Stimulated activated CD8-positive, alpha-beta memory T cell treated with anti-CD3 and anti-CD28 coated beads, Interleukin-7, amount 100 ng/mL, for 24 hours (primary cell): ENCODE measurements around the gene GYS2.
"Not testable (repeated sequence)": the region's sequence is repeated elsewhere in the genome, so short reads cannot be mapped to it uniquely, and the experiment has no call there.

Source experiments
- DNase-seq: peaks from one replicate; pipeline ENCODE4 v3.0.0-alpha.2; 2020; ENCODE audit warnings: low read depth

Gene GYS2

GRCh38 chr12:21600196-21600595 is 4.5 kb downstream of the GYS2 start:
- no peak for DNase-seq

DNA sequence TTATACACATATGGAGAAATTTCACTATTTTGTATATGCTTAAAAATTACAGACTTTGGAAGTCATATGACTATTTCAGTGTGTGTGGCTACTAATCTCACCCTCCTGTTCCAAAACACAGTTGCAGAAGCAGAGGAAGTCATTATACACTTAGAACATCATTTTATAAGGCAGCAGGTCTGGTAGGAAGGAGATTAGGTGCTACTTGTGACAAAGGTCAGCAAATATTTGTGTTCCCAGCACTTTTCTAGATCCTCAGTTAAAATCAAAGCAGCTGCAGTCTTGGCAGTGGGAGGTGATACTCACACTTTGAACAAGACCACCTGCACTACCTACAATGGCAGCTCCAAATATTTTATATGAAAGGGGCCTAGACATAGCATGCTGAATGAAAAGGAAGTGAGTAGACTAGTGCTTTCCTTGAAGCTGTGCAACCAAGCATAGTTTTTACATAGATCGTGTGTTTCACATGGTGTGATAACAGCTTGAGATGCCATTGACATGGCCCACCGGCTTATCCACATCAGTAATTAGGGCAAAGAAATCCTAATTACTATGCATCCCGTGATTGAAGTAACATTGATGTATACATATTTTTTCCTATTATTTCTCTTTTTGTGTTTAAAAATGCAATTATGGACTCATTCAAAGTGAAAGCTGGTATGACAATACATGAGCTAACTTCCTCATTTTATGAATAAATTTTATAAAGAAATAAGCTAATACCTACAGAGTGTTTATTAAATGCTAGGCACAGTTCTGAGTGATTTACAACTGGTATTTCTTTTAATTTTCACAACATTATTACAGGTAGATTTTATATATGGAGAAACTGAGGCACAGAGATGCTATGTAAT is 5.3 kb downstream of the GYS2 start:
- DNase-seq, result no peak

- no peak for DNase-seq
Measured at GRCh38 chr12:21598651-21599050, 6.0 kb downstream of the GYS2 start.

DNA sequence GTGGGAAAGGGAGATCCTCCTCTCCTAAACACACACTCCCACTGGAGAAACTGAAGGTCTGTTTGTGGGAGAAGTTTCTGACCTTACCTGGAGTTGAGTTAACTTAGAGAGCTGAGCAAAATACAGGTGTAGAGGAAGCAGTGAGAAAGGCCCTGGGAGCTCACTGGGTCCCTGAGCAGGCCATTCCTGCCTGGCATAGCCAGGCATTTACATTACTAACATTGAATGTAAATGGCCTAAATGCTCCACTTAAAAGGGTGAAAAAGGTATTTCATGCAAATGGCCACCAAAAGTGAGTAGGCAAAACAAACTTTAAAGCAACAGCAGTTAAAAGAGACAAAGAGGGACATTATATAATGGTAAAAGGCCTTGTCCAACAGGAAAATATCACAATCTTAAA is 9.3 kb downstream of the GYS2 start:
- not testable (repeated sequence) for DNase-seq

DNA sequence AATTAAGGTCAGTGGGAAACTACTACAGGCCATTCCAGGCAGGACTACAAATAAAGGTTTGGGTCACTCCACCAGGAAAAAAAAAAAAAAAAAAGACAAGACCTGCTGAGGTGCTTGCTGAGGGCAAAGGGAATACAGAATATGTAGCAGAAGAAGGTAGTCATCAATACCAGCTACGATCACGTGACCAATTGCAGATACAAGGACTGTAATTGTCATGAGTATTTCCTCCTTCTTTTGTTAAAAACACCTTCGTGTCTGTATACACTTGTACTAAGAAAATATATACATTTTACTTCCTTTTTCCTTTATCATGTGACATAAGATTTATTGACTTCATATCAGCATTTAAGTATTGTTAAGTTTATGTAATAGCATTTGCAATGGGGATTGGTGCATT is 19.2 kb downstream of the GYS2 start:
- no peak for DNase-seq

DNA sequence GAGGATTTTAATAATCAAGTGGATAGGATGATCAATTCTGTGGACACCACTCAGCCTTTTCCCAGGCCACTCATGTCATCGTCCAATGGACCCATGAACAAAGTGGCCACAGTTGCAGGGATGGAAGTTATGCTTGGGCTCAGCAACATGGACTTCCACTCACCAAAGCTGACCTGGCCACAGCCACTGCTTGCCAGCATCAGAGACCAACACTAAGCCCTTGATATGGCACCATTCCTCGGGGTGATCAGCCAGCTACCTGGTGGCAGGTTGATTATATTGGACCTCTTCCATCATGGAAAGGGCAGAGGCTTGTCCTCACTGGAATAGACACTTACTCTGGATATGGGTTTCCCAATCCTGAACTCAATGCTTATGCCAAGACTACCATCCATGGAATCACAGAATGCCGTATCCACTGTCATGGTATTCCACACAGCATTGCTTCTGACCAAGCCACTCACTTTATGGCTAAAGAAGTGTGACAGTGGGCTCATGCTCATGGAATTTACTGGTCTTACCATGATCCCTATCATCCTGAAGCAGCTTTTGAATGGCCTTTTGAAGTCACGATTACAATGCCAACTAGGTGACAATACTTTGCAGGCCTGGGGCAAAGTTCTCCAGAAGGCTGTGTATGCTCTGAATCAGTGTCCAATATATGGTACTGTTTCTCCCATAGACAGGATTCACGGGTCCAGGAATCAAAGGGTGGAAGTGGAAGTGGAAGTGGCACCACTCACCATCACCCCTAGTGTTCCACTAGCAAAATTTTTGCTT is 20.1 kb downstream of the GYS2 start:
- not testable (repeated sequence) for DNase-seq

GRCh38 chr12:21583587-21583986 is 21.1 kb downstream of the GYS2 start:
- no peak for DNase-seq

- DNase-seq, result no peak
Measured at GRCh38 chr12:21580748-21581516, 23.7 kb downstream of the GYS2 start.

- DNase-seq, result no peak
Measured at GRCh38 chr12:21577516-21577915, 27.1 kb downstream of the GYS2 start.

GRCh38 chr12:21576431-21576830 is 28.2 kb downstream of the GYS2 start:
- no peak for DNase-seq

DNA sequence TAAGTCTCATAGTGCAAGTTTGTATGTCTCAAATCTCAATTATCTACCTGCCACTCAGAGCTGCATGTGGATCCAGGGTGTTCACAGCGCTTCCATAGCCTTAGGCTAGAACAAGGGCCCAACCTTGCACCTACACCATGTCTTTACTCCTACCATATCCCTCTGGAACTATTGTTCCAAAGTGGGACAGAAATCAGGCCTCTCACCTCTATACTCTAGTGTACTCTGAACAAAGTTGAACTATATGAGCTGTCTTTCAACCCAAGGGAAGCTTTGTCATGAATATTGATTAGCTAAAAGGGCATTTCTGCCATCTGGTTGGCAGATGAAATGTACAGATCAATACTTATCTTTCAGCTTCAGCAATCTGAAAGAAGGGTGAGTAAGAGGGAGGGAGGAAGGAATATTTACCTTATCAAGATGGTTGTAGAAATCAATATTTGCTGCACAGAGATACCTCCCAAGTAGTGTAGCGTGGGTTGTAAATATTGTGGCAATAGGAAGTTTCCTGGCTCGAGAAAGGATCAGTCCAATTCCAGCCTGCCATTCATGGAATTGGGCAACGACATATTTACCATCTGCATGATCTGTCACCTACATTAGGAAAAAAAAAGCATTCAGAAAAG is 30.8 kb downstream of the GYS2 start:
- no peak for DNase-seq

DNA sequence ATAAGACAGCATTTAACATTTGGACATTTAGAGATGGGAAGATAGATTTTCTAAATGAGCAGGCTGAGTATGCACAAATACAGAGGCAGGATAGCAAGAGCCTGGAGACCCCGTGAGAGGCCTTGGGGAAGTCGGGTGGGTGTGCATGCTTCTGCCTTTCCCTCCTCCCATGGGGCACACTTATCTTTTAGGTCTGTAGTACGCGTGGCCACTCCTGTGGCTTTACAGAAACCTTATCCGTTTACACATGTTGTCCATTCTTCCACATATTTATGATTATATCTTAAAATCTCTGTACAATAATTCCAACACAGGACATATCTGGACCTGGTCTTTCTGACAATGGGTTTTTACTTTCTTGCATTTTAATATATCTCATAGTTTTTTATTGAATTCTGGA is 33.6 kb downstream of the GYS2 start:
- DNase-seq, result no peak

- DNase-seq, result no peak
Measured at GRCh38 chr12:21568115-21568514, 36.5 kb downstream of the GYS2 start.

DNA sequence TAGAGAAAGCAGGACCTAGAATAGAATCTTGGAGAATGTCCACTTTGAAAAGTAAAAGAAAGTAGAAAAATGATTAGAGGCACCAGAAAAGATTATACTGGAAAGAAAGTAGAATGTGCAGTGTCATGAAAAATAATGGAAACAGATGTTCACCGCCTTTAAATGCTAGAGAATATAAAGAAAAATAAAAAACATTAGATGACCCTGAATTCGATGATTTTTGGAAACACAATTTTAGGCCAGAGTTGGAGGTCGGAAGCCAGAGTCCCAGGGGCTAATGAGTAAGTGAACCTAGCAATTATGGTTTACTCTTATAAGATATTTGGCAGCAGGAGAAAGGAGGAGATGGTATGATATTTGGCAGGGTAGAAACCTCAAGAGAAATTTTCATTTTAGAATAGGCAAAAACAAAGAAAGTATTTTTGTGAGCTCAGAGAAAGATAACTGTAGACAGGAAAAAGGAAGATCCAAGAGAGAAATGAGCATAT is 37.7 kb downstream of the GYS2 start:
- DNase-seq, result no peak

GRCh38 chr12:21566223-21566906 is 38.3 kb downstream of the GYS2 start:
- DNase-seq, result no peak

- no peak for DNase-seq
Measured at GRCh38 chr12:21562859-21563258, 41.8 kb downstream of the GYS2 start.

GRCh38 chr12:21561158-21561557 is 43.5 kb downstream of the GYS2 start:
- no peak for DNase-seq

GRCh38 chr12:21559855-21560569 is 44.6 kb downstream of the GYS2 start:
- DNase-seq, result no peak

DNA sequence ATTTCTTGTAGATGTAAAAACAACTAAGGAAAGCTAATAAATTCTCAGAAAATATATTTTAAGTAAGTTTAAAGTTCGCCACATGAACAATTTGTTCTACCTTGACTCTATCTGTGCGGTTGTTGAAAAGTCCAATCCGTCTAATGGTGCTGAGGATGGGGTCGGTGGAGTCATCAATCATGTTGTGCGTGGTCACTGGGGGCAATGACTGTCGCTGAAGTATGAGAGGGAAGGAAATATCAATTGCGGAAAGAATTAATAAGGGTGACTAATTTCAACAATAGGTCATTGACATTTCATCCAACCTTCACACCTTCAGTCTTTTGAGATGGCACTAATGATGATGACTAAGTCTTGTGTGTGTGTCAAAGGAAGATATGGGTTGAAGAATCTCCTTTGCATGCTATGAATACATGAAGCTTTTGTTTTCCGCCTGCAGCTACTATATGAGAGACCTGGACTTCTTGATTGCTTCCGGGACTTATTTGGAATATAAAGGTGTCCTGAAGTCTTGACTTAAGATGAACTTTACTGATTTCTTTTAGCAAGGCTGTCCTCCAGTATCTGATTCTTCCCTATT is 46.5 kb downstream of the GYS2 start:
- no peak for DNase-seq

DNA sequence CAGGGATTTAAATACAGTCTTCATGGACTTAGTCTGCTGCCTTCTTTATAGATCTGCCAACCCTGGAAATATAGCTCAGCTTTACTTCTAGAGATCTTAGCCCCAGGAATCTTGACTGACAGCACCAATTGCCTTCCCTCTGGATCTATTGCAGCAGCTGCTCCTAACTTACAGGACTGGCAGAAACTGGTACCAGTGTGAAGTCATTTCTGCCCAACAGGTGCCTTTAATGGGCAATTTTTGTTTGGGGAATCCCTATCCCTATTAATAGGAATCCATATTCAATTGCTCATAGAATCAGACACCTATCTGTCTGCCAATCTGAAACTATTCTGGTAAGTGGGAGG is 51.3 kb downstream of the GYS2 start:
- DNase-seq, result no peak
